GM06990 (cell line): Measurements from ENCODE around the gene EVPL.

Experiments
- DNase-seq: peaks from one replicate; pipeline ENCODE4 v3.0.0-alpha.2; 2011; ENCODE audit not compliant: insufficient read length; ENCODE audit errors: extremely low read depth
- H3K27me3 ChIP-seq: replicated peaks from 2 replicates; pipeline ENCODE4 v1.6.0; 2011; ENCODE audit warnings: low read length; ENCODE audit not compliant: control insufficient read depth, insufficient read depth
- H3K36me3 ChIP-seq: 2 replicates; pipeline ENCODE4 v1.5.1; 2011; ENCODE audit warnings: low read length; ENCODE audit not compliant: control insufficient read depth, insufficient read depth
- H3K4me3 ChIP-seq: replicated peaks from 2 replicates; pipeline ENCODE4 v1.5.1; 2011; ENCODE audit warnings: low read depth, mild to moderate bottlenecking, control low read depth, low read length
- TF ChIP-seq, protein P1 (sequence below): IDR thresholded peaks from 2 replicates; pipeline ENCODE4 v1.5.1; 2011; ENCODE audit warnings: low read length, control low read depth, mild to moderate bottlenecking, inconsistent platforms; ENCODE audit not compliant: insufficient read depth, poor library complexity, severe bottlenecking

Gene EVPL

DNA sequence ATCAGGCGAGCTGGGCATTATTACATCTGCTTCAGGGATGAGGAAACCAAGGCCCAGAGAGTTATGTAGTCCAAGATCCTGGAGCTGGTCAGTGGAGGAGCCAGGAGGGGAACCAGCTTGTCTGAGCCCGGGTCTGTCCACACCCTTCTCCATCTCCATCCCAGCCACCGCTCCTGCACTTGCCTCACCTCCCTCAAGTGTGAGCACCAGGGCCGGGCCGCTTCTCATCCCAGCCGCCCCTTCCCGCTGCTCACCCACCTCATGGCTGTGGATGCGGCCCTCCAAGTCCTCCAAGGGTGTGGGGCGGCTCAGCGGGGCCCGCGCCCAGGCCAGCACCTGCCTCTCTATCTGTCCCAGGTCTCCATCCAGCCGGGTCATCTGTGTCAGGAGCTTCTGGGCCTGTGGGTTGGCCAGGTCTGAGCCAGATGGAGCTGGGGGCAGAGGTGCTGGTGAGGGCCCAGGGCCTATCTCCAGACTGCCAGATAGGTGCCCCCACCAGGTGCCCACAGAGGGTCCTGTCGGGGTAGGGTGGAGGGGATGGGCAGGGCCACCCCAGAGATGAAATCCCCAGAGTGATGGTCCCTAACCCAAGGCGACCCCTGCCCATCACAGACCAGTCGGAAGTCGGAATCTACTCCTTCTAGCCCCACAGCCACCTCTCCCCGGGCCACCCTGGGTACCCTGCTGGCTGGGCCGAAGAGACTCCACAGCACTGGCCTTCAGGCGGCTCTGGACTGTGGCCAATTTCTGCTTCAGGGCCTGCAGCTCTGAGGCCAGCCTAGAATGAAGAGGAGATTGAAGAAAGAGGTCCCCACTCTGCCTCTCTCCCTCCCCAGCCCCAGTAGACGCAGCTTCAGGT is 9.4 kb downstream of the EVPL start:
- TF ChIP-seq, protein P1, sequence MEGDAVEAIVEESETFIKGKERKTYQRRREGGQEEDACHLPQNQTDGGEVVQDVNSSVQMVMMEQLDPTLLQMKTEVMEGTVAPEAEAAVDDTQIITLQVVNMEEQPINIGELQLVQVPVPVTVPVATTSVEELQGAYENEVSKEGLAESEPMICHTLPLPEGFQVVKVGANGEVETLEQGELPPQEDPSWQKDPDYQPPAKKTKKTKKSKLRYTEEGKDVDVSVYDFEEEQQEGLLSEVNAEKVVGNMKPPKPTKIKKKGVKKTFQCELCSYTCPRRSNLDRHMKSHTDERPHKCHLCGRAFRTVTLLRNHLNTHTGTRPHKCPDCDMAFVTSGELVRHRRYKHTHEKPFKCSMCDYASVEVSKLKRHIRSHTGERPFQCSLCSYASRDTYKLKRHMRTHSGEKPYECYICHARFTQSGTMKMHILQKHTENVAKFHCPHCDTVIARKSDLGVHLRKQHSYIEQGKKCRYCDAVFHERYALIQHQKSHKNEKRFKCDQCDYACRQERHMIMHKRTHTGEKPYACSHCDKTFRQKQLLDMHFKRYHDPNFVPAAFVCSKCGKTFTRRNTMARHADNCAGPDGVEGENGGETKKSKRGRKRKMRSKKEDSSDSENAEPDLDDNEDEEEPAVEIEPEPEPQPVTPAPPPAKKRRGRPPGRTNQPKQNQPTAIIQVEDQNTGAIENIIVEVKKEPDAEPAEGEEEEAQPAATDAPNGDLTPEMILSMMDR = no peak
- Histone ChIP-seq H3K27me3 (no peaks in the 10 kb centered on the region; the same call in 1 of the 2 replicates), H3K4me3 (no peak overlapping the region), H3K36me3 (no peaks in the 10 kb centered on the region)
- no peak for DNase-seq

DNA sequence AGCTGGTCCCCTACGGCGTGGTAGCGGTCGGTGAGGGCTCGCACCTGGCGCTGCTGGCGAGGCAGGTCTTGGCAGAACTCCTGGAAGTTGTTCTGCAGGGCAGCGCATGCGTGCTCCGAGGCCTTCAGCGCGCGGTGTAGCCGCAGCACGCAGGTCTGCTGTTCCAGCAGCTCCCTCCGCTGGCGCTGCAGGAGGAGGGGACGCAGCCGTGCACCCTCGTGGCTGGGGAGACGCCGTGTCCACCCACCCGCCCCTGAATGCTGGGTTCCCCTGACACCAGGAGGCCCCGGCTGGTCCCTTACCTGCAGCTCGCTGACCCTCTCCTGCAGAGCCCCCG is 12.2 kb downstream of the EVPL start:
- no peaks in the 10 kb centered on the region for H3K36me3 ChIP-seq
- TF ChIP-seq, protein P1 = no peak
- no peak overlapping the region for H3K4me3 ChIP-seq
- DNase-seq = no peak
- H3K27me3 ChIP-seq = no peaks in the 10 kb centered on the region; the same call in 1 of the 2 replicates

DNA sequence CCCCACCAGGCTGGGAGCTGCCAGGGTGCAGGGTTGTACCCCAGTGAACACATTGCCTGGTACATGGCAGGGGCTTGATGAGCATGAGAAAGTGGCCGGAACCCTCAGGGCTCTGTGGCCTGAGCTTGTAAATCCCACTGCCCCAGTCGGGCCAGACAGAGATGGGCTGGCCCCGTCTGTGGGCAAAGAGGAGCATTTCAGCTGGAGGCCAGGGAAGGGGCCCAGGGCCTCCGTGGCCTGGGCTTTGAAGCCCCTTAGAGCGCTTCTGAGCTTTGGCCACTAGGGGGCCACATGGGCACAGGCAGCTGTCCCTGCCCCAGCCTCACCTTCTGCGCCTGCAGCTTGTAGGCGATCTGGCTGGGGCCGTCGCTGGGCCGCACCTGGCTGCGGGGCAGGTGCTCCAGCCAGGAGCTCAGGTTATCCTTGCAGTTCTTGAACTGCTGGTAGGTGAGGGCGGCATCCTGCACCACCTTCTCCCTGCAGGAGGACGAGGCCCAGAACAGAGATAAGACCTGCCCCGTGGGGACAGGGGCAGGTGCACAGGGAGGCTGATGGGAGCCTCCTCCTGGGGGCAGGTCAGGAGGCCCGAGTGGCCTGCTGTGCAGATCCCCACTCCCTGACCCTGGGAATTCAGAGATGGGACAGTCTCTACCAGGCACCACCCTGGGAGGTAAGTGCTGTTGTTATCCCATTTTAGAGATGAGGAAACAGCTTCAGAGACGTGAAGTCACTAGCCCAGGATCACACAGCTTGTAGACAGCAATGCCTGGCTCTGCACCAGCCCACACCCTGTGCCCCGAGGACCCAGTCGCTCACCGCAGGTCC is 12.8 kb downstream of the EVPL start:
- no peak overlapping the region for H3K4me3 ChIP-seq
- TF ChIP-seq, protein P1 = peak; percentile 99
- no peaks in the 10 kb centered on the region for H3K36me3 ChIP-seq
- H3K27me3 ChIP-seq = no peaks in the 10 kb centered on the region; the same call in 1 of the 2 replicates
- peak; percentile 56 for DNase-seq

DNA sequence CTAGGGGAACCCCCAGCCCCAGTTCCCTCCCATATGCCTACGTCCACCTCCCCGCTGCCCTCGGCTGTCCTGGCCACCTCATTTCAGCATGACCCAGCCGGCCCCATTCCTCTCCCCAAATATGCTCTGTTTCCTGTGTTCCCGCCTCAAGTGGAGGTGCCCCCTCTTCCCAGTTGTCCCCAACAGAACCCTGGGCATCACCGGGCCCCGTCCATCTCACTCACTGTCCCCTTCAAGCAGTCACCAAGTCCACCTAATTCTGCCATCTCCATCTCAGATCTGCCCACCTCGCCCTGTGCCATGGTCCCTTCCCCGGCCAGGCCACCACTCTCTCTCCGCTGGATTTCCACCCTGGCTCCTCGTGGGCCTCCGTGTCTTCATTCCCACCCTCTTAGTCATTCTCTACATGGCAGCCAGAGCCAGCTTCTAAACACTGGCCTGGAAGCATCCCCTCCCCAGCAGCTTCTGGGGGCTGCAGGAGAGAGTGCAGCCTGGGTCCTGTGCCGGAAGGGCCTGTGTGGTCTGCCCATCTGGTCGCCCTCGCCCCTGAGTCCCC is 13.7 kb downstream of the EVPL start:
- TF ChIP-seq, protein P1 = no peak
- Histone ChIP-seq H3K4me3 (no peak overlapping the region), H3K27me3 (no peaks in the 10 kb centered on the region; the same call in 1 of the 2 replicates), H3K36me3 (no peaks in the 10 kb centered on the region)
- DNase-seq = no peak

DNA sequence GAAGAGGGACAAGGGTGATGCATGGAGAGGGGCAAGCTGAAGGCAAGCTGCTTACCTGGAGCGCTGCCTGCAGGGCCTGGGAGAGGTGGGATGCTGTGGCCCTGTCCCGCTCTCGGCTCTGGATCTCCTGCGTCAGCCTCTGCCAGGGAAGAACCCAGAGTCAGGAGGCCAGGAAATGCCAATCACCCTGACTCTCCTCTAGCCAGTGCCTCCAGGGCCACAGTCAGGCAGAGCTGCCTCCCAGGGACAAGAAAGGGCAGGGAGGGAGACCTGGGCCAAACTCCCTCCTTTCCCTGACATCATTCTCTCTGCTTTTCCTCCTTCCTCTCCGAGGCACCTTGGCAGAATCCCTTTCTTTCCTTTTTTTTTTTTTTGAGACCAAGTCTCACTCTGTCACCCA is 15.2 kb downstream of the EVPL start:
- TF ChIP-seq, protein P1 = no peak
- no peak for DNase-seq
- no peaks in the 10 kb centered on the region for H3K36me3 ChIP-seq
- H3K4me3 ChIP-seq = no peak overlapping the region
- no peaks in the 10 kb centered on the region; the same call in 1 of the 2 replicates for H3K27me3 ChIP-seq
